Measurements from ENCODE around the gene SLC6A7.
"Not testable (repeated sequence)": the region's sequence is repeated elsewhere in the genome, so short reads cannot be mapped to it uniquely, and the experiment has no call there.

SLC6A7 gene

DNA sequence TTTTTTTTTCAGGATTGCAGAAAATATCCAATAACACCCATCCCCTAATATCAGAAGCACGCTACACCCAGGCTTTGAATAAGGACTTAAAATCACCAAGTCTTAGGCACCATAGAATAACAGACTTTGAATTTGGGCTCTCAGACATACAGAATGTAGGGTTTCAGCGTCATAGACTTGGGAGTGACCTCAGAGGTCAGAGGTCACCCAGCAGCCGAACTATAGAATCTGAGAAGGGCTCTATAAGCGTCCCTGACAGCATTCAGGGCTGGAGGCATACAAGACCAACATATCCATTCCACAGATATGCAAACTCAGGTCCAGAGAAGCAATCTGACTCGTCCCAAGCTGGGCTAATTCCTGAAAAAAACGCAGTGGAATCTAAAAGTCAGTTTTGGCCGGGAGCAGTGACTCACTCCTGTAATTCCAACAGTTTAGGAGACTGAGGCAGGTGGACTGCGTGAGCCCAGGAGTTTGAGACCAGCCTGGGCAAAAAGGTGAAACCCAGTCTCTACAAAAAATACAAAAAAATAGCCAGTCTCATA is 34.7 kb downstream of the SLC6A7 start:
- Histone ChIP-seq H3K27me3 (ENCODE audit: insufficient read depth, low read depth, severe bottlenecking) (no peaks in the 10 kb centered on the region), H3K27ac (no peak overlapping the region), H3K36me3 (no peaks in the 10 kb centered on the region), H3K9me3 (ENCODE audit: severe bottlenecking) (no peaks in the 10 kb centered on the region), H3K4me3 (ENCODE audit: low read depth, low read length) (no peak overlapping the region)
- no peak for DNase-seq
- TF ChIP-seq, protein P1, sequence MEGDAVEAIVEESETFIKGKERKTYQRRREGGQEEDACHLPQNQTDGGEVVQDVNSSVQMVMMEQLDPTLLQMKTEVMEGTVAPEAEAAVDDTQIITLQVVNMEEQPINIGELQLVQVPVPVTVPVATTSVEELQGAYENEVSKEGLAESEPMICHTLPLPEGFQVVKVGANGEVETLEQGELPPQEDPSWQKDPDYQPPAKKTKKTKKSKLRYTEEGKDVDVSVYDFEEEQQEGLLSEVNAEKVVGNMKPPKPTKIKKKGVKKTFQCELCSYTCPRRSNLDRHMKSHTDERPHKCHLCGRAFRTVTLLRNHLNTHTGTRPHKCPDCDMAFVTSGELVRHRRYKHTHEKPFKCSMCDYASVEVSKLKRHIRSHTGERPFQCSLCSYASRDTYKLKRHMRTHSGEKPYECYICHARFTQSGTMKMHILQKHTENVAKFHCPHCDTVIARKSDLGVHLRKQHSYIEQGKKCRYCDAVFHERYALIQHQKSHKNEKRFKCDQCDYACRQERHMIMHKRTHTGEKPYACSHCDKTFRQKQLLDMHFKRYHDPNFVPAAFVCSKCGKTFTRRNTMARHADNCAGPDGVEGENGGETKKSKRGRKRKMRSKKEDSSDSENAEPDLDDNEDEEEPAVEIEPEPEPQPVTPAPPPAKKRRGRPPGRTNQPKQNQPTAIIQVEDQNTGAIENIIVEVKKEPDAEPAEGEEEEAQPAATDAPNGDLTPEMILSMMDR (IDR thresholded peaks at IDR 0.05; ENCODE audit: low read depth, low read length) = no peak

GRCh38 chr5:150227036-150227435 is 37.2 kb downstream of the SLC6A7 start:
- Histone ChIP-seq H3K4me3 (ENCODE audit: low read depth, low read length) (no peak overlapping the region), H3K27me3 (ENCODE audit: insufficient read depth, low read depth, severe bottlenecking) (no peaks in the 10 kb centered on the region), H3K9me3 (ENCODE audit: severe bottlenecking) (no peaks in the 10 kb centered on the region), H3K27ac (no peak overlapping the region), H3K36me3 (no peaks in the 10 kb centered on the region)
- DNase-seq = no peak
- TF ChIP-seq, protein P1 (IDR thresholded peaks at IDR 0.05; ENCODE audit: low read depth, low read length) = no peak

- Histone ChIP-seq H3K27me3 (ENCODE audit: insufficient read depth, low read depth, severe bottlenecking) (no peaks in the 10 kb centered on the region), H3K4me3 (ENCODE audit: low read depth, low read length) (no peak overlapping the region), H3K36me3 (no peaks in the 10 kb centered on the region), H3K27ac (no peak overlapping the region), H3K9me3 (ENCODE audit: severe bottlenecking) (no peaks in the 10 kb centered on the region)
- TF ChIP-seq, protein P1 (IDR thresholded peaks at IDR 0.05; ENCODE audit: low read depth, low read length) = no peak
- no peak for DNase-seq
Observed at GRCh38 chr5:150227606-150228273, 37.9 kb downstream of the SLC6A7 start.

DNA sequence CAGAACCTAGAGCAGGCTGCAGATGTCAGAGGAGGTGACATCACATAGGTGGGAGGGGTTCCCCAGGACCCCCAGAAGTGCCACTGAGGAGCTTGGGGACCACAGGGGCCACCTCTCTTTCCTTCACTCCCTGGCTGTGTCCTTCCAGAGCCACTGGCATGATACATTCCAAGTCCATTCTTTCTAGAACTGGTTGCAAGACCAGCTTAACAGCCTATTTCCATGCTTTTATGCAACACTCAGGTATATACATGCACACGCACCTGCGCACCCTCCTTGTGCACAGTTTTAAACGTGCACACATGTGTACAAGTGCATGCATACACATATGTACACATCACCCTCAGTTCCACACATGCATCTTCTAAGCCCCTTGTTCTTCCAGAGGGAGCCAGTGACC is 39.7 kb downstream of the SLC6A7 start:
- H3K9me3 ChIP-seq (ENCODE audit: severe bottlenecking) = no peaks in the 10 kb centered on the region
- H3K27me3 ChIP-seq (ENCODE audit: insufficient read depth, low read depth, severe bottlenecking) = no peaks in the 10 kb centered on the region
- H3K27ac ChIP-seq = no peak overlapping the region
- no peaks in the 10 kb centered on the region for H3K36me3 ChIP-seq
- TF ChIP-seq, protein P1 (IDR thresholded peaks at IDR 0.05; ENCODE audit: low read depth, low read length) = no peak
- no peak overlapping the region for H3K4me3 ChIP-seq (ENCODE audit: low read depth, low read length)
- DNase-seq = no peak

DNA sequence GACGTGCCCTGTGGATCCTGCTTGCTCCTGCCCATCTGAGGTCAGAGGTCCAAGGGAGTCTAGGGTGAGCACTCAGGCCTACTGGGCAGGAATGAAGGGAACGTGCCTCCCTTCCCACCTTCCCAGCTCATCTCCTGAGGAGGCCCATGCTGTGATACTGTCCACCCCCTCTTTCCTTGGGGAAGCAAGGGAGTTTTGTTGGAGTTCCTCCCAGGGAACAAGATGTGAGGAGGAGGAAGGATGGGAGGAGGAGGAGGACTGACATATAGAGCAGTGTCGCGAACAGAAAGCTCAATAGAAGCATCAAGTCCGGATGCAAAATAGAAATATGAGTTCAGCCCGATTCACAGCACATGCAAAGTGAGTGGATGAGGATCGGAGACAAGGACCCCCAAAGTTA is 41.0 kb downstream of the SLC6A7 start:
- Histone ChIP-seq H3K27me3 (ENCODE audit: insufficient read depth, low read depth, severe bottlenecking) (no peaks in the 10 kb centered on the region), H3K9me3 (ENCODE audit: severe bottlenecking) (no peaks in the 10 kb centered on the region), H3K36me3 (no peaks in the 10 kb centered on the region), H3K27ac (no peak overlapping the region), H3K4me3 (ENCODE audit: low read depth, low read length) (no peak overlapping the region)
- TF ChIP-seq, protein P1 (IDR thresholded peaks at IDR 0.05; ENCODE audit: low read depth, low read length) = no peak
- no peak for DNase-seq

- DNase-seq; H3K36me3 ChIP-seq; H3K9me3 ChIP-seq (ENCODE audit: severe bottlenecking); H3K27me3 ChIP-seq (ENCODE audit: insufficient read depth, low read depth, severe bottlenecking); H3K4me3 ChIP-seq (ENCODE audit: low read depth, low read length); H3K27ac ChIP-seq: not testable (repeated sequence)
Observed at GRCh38 chr5:150233706-150234105, 43.8 kb downstream of the SLC6A7 start.

Measured in WERI-Rb-1 (cell line).